ENCODE measurements around the gene ARMH1.

Gene ARMH1

DNA sequence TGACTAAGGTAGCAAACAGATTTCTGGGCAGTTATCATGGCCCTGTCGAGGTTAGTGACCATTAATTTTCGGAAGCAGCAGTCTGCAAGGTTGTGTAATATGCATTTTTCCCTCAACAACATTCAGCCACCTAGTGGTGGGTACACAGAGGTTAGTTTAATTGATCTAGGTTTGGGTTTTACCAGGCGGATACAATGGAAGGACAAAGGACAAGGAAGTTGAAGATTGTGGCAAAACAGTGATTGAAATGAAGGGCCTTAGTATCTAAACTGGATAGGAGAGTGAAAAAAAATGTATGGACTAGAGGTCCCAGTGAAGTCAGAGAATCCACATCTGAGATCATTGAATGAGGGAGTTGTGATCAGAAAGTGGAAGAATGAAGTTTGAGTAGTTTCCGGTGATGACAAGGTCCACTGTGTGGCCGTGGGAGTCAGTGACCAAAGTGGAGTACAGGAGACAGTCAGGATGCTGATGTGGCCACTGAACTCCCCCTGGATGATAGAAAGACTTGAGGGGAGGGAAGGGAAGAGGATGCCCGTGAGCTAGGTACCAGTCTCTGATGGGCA is 2.8 kb downstream of the ARMH1 start:
- in situ Hi-C loops (cut with HindIII; ENCODE audit: low pct_unique_long_range_greater_than_20kb, low sequenced_read_pairs), result no loop called here
- DNase-seq (ENCODE audit: low read depth in 1 of 2, low spot score in 1 of 2), result peak; percentile 11 to 53
- no peak for TF ChIP-seq JUND (IDR thresholded peaks at IDR 0.05; ENCODE audit: low read depth)

DNA sequence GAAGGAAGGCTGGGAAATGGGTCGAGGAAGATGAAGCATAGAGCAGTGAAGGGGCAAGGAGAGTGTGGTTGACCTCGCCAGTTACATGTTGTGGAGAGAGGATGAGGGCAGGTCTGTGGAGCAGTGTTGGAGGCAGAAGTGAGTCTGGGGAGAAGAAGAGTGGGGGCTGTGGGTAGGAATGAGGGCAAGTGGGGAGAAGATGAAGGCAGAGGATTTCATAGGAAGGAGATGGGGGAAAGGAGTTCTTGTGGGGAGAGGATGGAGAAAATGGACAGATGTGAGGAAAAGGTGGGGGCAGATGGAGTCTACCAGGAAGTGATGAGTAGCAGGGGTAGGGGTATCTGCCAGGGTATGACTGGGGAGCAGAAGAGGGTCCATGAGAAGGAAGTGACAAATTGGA is 3.6 kb downstream of the ARMH1 start:
- in situ Hi-C loops (cut with HindIII; ENCODE audit: low pct_unique_long_range_greater_than_20kb, low sequenced_read_pairs), result no loop called here
- TF ChIP-seq JUND (IDR thresholded peaks at IDR 0.05; ENCODE audit: low read depth), result no peak
- no peak for DNase-seq (ENCODE audit: low read depth in 1 of 2, low spot score in 1 of 2)

DNA sequence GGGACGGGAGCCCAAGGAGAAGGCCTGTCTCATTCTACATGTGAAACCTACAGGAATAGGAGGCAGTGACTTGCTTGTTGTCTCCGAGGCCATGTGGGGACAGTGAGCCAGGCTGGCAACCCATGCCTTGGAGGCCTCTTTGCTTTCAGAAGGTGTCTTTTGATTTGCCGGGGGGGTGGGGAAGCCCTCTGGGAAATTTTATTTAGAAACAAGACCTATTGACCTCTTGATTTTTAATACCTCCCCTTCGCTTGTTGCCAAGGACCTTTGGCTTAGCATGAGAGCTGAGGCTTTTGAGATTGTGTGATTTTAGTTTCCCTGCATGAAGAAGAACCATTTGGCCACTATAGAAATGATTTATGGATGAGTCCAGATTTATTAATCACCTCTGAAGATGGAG is 4.1 kb downstream of the ARMH1 start:
- TF ChIP-seq JUND (IDR thresholded peaks at IDR 0.05; ENCODE audit: low read depth), result no peak
- DNase-seq (ENCODE audit: low read depth in 1 of 2, low spot score in 1 of 2), result no peak
- in situ Hi-C loops (cut with HindIII; ENCODE audit: low pct_unique_long_range_greater_than_20kb, low sequenced_read_pairs), result no loop called here

DNA sequence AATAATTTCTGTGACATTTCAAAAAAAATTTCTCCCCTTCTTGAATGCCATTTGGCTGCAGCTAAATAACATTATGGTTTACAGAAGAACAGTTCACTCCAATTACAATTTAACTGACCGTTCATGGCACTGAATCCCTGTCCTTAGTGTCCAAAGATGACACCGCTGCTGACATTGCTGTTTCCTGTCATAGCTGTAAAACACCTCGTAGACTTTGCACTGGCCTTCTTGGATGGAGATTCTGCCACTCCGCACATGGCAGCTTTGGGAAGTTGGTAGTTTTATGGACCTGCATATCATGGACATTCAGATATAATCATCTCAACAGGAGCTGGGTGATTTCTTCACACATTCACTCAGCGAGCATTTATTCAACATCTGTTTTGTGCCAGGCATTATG is 5.0 kb downstream of the ARMH1 start:
- no peak for DNase-seq (ENCODE audit: low read depth in 1 of 2, low spot score in 1 of 2)
- in situ Hi-C loops (cut with HindIII; ENCODE audit: low pct_unique_long_range_greater_than_20kb, low sequenced_read_pairs), result no loop called here
- TF ChIP-seq JUND (IDR thresholded peaks at IDR 0.05; ENCODE audit: low read depth), result no peak

DNA sequence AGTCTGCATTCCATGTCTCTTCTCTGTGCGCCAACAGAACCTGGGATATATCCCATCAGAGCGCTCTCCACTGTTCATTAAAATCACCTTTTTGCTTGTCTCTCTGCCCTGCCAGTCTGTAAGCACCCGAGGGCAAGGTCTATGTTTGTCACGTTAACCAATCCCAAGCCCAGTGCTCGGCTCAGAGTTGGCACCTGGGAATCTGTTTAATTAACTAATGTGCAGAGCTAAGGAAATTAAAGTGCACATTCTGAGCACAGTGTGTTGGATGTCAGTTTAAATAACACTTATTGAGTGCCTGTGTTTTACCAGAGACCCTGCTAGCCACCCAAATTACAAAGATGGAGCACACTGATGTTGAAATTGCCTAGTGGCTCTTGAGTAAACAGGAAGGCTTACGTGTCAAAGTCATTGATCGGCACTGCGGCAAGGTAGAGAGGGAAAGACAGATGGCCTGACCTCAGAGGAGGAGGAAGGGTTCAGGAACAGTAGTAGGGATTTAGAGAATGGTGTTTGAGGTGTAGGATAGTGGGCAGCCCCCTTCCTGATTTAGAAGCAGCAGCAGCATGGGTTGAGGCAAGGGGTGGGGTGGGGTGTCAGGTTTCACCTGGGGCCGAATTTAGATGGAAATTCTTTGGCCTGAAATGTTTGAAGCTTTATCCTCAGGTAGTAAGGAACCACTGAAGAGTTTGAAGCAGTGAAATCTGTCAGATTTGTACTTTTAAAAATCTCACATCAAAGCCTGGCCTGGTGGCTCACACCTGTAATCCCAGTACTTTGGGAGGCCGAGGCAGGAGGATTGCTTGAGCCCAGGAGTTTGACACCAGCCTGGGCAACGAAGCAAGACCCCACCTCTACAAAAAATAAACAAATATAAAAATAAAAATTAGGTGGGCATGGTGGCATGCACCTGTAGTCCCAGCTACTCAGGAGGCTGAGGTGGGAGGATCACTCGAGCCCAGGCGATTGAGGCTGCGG is 7.7 kb downstream of the ARMH1 start:
- DNase-seq (ENCODE audit: low read depth in 1 of 2, low spot score in 1 of 2), result no peak
- in situ Hi-C loops (cut with HindIII; ENCODE audit: low pct_unique_long_range_greater_than_20kb, low sequenced_read_pairs), result no loop called here
- no peak for TF ChIP-seq JUND (IDR thresholded peaks at IDR 0.05; ENCODE audit: low read depth)

DNA sequence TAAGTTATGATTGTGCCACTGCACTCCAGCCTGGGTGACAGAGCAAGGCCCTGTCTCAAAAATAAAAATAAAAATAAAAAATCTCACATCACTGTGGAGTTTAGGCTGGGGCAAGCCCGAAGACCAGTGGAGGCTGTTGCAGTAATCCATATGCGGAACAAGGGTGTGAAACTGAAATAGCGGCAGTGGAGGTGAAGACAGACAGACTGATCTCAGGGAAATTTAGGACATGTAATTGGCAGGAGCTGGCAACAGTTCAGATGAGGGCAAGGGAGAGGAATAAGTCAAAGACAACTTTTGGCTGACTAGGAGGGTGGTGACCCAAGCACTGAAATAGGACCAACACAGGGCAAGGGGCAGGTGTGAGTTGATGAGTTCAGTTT is 8.4 kb downstream of the ARMH1 start:
- TF ChIP-seq JUND (IDR thresholded peaks at IDR 0.05; ENCODE audit: low read depth), result no peak
- in situ Hi-C loops (cut with HindIII; ENCODE audit: low pct_unique_long_range_greater_than_20kb, low sequenced_read_pairs), result no loop called here
- DNase-seq (ENCODE audit: low read depth in 1 of 2, low spot score in 1 of 2), result no peak

DNA sequence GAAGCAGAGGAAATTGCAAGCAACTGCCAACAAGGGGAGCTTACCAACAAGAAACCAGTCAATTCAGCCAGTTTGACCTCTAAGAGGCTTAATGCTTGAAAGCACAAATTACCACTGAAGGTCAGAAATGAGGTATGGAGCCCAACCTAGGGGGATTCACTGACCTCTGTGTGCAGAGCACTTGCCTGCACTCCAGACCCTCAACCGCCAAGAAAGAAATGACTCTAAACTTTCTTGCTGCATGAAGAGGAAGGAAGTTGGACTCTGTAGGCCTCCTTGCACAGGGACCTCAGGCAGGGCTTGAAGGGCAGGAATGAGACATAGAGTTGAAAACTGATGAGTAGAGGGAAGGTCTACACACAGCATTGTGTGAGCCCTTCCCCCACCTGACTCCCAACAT is 10.0 kb downstream of the ARMH1 start:
- no peak for TF ChIP-seq JUND (IDR thresholded peaks at IDR 0.05; ENCODE audit: low read depth)
- DNase-seq (ENCODE audit: low read depth in 1 of 2, low spot score in 1 of 2), result no peak
- in situ Hi-C loops (cut with HindIII; ENCODE audit: low pct_unique_long_range_greater_than_20kb, low sequenced_read_pairs), result no loop called here

DNA sequence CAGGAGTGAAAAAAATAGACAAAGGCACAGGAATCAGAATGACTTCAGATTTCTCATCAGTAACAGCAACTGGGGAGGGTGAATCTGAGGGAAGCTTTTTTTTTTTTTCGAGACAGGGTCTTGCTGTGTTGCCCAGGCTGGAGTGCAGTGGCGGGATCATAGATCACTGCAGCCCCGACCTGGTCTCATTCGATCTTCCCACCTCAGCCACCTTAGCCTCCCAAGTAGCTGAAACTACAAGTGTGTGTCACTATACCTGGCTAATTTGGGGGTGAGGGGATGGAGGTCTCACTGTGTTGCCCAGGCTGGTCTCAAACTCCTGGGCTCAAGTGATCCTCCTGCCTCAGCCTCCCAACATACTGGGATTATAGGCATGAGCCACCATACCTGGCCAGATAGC is 10.7 kb downstream of the ARMH1 start:
- in situ Hi-C loops (cut with HindIII; ENCODE audit: low pct_unique_long_range_greater_than_20kb, low sequenced_read_pairs), result no loop called here
- TF ChIP-seq JUND (IDR thresholded peaks at IDR 0.05; ENCODE audit: low read depth), result no peak
- no peak for DNase-seq (ENCODE audit: low read depth in 1 of 2, low spot score in 1 of 2)

DNA sequence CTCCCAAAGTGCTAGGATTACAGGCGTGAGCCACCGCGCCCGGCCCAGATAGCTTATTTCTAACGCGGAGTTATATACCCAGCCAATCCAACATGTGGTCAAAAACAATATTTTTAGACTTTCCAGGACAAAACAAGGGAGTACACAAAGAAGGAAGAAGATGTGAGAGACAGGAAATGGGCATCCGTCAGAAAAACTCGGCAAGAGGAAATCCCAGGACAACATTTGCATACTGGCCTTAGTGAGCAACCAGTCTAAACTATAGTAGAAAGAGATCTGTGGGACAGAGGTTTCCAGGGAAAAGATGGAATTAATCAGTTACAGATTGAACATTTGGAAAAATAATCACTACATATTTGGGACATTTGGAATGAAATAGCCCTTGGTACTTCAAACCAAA is 11.4 kb downstream of the ARMH1 start:
- in situ Hi-C loops (cut with HindIII; ENCODE audit: low pct_unique_long_range_greater_than_20kb, low sequenced_read_pairs), result no loop called here
- DNase-seq (ENCODE audit: low read depth in 1 of 2, low spot score in 1 of 2), result no peak
- TF ChIP-seq JUND (IDR thresholded peaks at IDR 0.05; ENCODE audit: low read depth), result no peak

DNA sequence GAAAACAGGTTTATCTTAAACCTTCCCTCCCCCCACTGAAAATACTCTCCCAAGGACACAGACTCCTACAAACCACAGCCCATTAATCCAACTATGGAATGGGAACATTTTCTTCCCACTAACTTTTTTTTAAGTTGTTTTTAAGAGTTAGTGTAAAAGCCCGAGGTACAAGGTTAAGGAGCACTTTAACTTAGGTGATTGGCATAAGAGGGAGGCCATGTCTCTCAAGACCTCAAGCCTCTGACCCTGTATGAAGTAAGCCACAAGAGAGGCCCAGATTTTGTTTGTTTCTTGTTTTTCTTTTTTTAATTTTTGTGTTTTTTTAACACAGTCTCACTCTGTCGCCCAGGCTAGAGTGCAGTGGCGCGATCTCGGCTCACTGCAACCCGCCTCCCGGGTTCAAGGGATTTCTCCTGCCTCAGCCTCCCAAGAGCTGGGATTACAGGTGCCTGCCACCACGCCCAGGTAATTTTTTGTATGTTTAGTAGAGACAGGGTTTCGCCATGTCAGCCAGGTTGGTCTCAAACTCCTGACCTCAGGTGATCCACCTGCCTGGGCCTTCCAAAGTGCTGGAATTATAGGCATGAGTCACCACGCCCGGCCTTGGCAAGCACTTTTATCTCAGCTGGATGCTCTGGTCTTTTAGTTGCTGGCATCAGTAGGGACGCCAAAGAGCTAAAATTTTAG is 14.4 kb downstream of the ARMH1 start:
- DNase-seq (ENCODE audit: low read depth in 1 of 2, low spot score in 1 of 2), result no peak
- no peak for TF ChIP-seq JUND (IDR thresholded peaks at IDR 0.05; ENCODE audit: low read depth)
- in situ Hi-C loops (cut with HindIII; ENCODE audit: low pct_unique_long_range_greater_than_20kb, low sequenced_read_pairs), result no loop called here

DNA sequence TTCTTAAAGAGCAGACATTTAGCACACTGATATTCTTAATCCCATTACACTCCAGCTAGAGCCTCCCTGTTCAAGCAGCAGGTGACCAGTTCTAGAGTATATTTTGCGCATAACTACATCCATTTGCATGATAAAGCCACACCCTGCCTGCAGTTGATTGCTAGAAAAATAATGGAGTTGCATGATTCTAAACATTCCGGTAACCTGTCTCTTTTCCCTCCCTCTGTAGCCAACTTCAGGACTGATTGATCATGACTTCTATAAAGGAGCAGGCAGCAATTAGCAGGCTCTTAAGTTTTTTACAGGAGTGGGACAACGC is 14.9 kb downstream of the ARMH1 start:
- TF ChIP-seq JUND (IDR thresholded peaks at IDR 0.05; ENCODE audit: low read depth), result no peak
- in situ Hi-C loops (cut with HindIII; ENCODE audit: low pct_unique_long_range_greater_than_20kb, low sequenced_read_pairs), result no loop called here
- no peak for DNase-seq (ENCODE audit: low read depth in 1 of 2, low spot score in 1 of 2)

DNA sequence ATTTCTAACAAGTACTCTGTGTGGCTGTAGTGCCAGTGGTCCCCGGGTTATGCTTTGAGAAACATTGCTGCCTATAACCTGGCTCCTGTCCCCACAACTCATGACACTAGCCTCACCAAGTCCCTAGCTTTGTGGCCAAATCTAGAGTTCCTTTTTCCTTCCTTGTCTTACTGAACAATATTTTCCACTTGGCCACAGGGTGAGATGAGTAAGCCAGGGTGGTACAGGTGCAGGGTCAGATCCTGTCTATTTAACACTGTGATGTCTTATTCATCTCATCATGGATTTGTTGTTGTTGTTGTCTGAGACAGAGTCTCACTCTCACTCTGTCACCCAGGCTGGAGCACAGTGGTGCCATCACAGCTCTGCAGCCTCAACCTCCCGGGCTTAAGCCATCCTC is 18.6 kb downstream of the ARMH1 start:
- in situ Hi-C loops (cut with HindIII; ENCODE audit: low pct_unique_long_range_greater_than_20kb, low sequenced_read_pairs), result no loop called here
- DNase-seq (ENCODE audit: low read depth in 1 of 2, low spot score in 1 of 2), result no peak
- TF ChIP-seq JUND (IDR thresholded peaks at IDR 0.05; ENCODE audit: low read depth), result no peak

DNA sequence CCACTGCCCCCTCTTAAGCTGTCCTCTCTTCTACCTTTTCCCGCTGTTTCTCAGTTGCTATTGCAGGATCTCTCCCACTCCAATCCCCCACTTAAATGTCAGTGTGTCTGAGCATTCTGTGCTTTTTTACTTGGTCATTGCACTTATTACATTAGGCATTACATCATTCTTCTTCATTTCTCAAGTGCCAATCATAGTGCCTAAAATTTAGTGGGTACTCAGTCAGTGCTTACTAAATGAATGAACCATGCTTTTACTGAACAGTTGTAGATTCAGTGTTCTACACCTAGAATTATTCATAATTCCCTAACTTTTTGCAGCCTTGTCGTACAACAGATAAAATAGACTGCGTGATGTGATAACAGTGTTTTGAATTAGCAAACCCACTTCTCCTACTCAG is 19.4 kb downstream of the ARMH1 start:
- in situ Hi-C loops (cut with HindIII; ENCODE audit: low pct_unique_long_range_greater_than_20kb, low sequenced_read_pairs), result no loop called here
- TF ChIP-seq JUND (IDR thresholded peaks at IDR 0.05; ENCODE audit: low read depth), result no peak
- no peak for DNase-seq (ENCODE audit: low read depth in 1 of 2, low spot score in 1 of 2)
